Measurements from ENCODE around the gene HBEGF. TPM values are rescaled to one million over a fixed set of nuclear protein-coding genes. Genes with fewer than 3 reads are reported as not detected.
A peak's percentile ranks its signal among the peaks of the same experiment; 100 is the strongest.

Gene HBEGF
- 3.5 and 3.9 TPM in 2 replicates for total RNA-seq (2014; rRNA removed; shearing (Covaris generic))

GRCh38 chr5:140346348-140347221 is at the start of gene HBEGF:
Gene HBEGF (minus strand): TSS chr5:140346603. CDS start chr5:140346328, 275 bp downstream.
- peak; percentile 60 for DNase-seq (ENCODE audit: low read depth)

- no peak for DNase-seq (ENCODE audit: low read depth)
Measured at GRCh38 chr5:140393738-140394137, 47.3 kb upstream of the HBEGF start.

DNA sequence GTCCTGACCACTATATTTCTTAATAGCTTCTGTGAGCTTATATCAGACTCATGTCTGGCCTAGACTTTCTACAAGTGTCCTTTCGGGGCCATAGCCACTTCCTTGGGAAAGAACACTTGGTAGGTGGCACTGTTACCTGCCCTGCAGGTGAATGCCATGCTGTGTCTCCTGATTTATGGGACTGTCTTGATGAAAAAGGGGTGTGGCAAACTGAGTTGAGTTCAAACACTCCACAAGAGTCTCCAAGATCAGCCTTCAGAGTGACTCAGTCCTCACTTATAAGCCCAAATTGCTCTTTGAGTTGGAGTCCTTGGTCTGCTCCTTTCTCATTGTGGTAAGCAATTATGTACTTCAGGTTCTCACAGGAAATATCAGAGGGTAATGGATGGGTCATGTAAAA is 45.3 kb upstream of the HBEGF start:
- DNase-seq (ENCODE audit: low read depth) = no peak

- no peak for DNase-seq (ENCODE audit: low read depth)
Measured at GRCh38 chr5:140391312-140391711, 44.9 kb upstream of the HBEGF start.

DNA sequence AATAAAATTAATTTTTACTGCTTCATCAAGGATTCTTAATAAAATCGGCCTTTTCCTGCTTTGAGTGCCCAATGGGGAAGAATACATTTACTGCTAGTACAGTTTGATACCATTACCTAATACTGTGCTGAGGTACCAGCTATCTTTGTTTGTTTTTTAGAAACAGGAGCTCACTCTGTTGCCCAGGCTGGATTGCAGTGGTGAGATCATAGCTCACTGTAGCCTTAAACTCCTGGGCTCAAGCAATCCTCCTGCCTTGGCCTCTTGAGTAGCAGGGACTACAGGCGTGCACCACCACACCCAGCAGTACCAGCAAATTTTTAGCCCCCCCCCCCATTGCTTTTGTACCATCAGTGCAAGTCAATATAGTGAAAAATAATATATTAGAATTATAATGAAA is 41.6 kb upstream of the HBEGF start:
- DNase-seq (ENCODE audit: low read depth) = no peak

GRCh38 chr5:140383300-140383699 is 36.9 kb upstream of the HBEGF start:
- DNase-seq (ENCODE audit: low read depth) = no peak

GRCh38 chr5:140382866-140383265 is 36.5 kb upstream of the HBEGF start:
- DNase-seq (ENCODE audit: low read depth) = no peak

- DNase-seq (ENCODE audit: low read depth) = no peak
Measured at GRCh38 chr5:140381972-140382371, 35.6 kb upstream of the HBEGF start.

DNA sequence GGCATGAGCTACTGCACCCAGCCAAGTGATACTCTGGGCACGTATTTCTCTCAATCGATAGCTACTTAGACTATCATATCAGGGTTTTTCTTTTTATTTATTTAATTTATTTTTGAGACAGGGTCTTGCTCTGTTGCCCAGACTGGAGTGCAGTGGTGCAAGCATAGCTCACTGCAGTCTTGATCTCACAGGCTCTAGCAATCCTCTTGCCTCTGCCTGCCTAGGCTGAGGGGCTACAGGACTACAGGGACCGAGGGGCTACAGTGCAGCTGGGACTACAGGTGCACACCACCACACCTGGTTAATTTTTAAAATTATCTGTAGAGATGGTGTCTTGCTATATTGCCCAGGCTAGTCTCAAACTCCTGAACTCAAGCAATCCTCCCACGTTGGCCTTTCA is 34.9 kb upstream of the HBEGF start:
- DNase-seq (ENCODE audit: low read depth) = no peak

DNA sequence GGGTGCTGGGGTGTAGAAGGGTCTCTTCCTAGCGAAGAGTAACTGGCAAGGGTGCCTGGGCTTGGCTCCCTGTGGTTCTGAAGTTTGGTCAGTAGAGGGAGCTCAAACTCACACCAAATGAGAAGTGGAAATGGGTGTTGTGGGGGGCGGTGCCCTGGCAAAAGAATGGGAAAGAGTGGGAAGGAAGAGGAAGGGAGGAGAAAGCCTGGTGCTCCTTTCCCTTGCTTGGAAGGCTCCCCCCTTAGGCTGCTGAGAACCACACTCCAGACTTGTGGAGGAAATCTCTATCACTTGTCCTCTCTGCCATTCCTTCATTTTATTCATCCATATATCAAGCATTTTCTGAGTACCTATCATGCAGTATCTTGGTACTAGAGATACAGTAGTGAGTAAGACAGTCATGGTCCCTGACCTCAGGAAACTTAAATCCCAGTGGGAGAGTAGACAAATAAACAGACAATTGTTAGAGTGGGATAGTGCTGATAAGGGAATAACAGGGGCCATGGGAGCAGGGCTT is 26.6 kb upstream of the HBEGF start:
- peak; percentile 76 for DNase-seq (ENCODE audit: low read depth)

DNA sequence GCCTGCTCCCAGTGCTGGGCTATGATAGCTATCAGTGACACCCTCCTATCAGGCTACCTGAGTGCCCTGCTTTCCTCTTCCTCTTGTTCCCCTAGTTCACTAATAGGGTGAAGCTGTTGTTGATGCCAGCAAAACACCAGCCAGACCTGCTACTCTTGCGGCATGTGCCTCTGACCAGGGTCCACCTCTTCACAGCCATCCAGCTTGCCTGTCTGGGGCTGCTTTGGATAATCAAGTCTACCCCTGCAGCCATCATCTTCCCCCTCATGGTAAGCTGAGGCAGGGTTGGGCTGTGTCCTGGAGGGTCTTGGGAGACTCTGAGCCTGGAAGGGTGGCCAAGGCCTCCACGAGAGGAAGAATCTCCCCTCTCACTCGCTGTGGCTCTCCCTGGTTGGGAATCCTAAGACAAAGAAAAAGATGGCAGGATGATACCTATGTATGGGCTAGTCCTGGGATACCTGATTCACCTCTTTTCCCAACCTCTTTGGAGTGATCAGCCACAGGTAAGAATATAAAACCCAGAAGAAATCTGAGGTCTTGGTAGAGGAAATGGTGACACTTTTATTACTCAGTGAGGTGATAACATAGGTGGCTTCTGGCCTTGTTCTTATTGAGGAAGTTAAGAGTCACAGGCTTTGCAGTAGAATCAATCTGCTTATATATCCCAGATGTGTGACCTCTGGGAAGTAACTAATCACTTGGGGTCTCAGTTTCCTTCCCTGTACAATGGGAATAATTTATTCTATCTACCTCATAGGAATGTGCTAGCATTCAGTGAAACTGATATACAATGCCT is 25.2 kb upstream of the HBEGF start:
- no peak for DNase-seq (ENCODE audit: low read depth)

DNA sequence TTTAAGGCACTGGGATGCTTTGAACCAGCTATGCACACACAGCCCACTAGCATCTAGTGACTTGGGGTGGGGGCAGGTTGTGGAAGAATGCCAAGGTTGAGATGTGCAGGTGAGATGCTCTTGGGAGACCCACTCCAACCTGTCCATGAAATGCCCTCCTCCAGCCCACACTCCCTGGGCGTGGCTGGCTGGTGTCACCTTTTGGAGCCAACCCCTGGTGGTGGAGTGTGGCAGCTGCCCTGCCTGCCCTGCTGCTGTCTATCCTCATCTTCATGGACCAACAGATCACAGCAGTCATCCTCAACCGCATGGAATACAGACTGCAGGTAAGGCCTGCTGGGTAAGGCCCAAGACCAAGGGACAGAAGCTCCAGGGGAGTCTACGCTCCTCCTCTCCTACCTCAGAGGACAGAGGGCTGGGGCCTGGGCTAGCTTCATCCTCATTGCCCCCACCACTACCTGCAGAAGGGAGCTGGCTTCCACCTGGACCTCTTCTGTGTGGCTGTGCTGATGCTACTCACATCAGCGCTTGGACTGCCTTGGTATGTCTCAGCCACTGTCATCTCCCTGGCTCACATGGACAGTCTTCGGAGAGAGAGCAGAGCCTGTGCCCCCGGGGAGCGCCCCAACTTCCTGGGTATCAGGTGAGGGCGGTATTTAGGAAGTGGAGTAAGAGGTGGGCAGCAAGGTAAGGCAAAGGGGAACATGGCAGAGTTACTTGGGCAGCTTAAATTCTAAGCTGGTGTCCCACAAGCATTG is 21.0 kb upstream of the HBEGF start:
- no peak for DNase-seq (ENCODE audit: low read depth)

GRCh38 chr5:140366589-140367255 is 20.3 kb upstream of the HBEGF start:
- DNase-seq (ENCODE audit: low read depth) = no peak

GRCh38 chr5:140365941-140366340 is 19.5 kb upstream of the HBEGF start:
- no peak for DNase-seq (ENCODE audit: low read depth)

DNA sequence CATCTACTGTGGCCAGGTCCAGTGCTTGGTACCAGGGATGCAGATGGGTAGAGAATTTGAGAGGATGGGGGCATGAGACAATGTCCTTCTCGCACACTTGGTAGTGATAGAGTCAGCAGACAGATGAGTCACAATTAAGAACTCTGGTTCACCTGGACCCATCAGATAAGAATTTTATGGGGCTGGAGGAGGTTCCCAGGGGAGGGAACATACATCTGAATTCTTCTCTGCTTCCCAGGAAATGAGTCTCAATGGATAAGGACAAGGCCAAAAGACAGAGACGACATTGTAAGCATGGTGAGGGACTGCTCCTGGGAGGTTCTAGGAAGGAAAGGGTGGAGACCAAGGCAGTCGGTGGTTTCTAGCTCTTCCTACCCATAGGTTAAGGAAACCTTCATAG is 18.9 kb upstream of the HBEGF start:
- DNase-seq (ENCODE audit: low read depth) = no peak

GRCh38 chr5:140364472-140364765 is 18.0 kb upstream of the HBEGF start:
- DNase-seq (ENCODE audit: low read depth) = no peak

- DNase-seq (ENCODE audit: low read depth) = no peak
Measured at GRCh38 chr5:140363631-140364471, 17.4 kb upstream of the HBEGF start.

DNA sequence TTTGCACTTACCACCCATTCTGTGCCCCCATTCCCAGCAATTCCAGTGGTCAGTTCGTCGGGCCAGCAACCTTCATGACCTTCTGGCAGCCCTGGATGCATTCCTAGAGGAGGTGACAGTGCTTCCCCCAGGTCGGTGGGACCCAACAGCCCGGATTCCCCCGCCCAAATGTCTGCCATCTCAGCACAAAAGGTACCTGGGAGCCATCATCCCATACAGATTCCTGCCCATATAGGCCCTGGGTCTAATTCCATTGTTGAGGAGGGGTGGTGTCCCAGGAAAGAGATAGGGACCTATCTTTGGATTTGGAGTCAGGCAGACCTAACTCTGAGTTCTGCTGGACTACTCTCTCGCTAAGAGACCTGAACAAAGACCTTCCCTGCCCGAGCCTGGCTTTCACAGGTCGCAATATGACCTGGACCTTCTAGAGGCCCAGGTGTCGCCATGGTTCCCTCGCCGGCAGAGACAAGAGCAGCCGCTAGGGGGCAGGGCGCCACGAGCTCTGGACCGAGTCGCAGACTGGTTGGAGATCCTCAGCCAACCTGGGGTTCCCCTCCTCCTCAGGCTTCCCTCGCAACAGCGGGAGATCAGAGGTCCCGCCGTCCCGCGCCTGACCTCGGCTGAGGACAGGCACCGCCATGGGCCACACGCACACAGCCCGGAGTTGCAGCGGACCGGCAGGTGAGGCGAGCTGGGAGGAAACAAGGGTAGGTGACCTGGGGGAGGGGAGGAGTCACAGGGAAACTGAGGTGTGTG is 16.6 kb upstream of the HBEGF start:
- DNase-seq (ENCODE audit: low read depth) = peak; percentile 45

GRCh38 chr5:140362311-140362710 is 15.9 kb upstream of the HBEGF start:
- DNase-seq (ENCODE audit: low read depth) = no peak

DNA sequence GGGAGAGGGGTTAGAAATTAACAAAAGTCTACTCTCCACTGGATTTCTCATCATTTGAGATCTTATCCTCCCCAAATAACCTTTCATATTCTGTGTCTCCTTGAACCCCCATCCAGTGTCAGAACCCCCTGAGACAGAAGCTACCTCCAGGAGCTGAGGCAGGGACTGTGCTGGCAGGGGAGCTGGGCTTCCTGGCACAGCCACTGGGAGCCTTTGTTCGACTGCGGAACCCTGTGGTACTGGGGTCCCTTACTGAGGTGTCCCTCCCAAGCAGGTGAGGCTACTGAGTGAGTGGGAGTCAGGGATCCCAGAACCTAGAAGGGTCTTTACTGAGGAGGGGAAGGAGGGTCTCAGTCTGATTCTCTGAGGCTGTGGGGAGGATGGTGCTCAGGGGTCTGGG is 15.5 kb upstream of the HBEGF start:
- no peak for DNase-seq (ENCODE audit: low read depth)

Data from RPMI7951 (cell line).